COR-L47 (cell line): ENCODE results near the gene ARL6IP5.

Source experiments
- DNase-seq: peaks from one replicate; lab custom pipeline; 2025; lab: John Stamatoyannopoulos, UW

Gene ARL6IP5

GRCh38 chr3:69085833-69086722 lies 1.3 kb downstream of the ARL6IP5 start:
- DNase-seq = peak; percentile 27

- DNase-seq = no peak
These were observed 2.5 kb downstream of the ARL6IP5 start for GRCh38 chr3:69087030-69087791.

- no peak for DNase-seq
These were observed 3.3 kb downstream of the ARL6IP5 start for GRCh38 chr3:69088063-69088462.

GRCh38 chr3:69090021-69090420 lies 5.3 kb downstream of the ARL6IP5 start:
- DNase-seq = no peak

- no peak for DNase-seq
These were observed 6.8 kb downstream of the ARL6IP5 start for GRCh38 chr3:69091389-69092029.

- no peak for DNase-seq
These were observed 7.3 kb downstream of the ARL6IP5 start for GRCh38 chr3:69092030-69092516.

GRCh38 chr3:69094467-69095205 lies 9.9 kb downstream of the ARL6IP5 start:
- DNase-seq = no peak

GRCh38 chr3:69095636-69096035 lies 10.9 kb downstream of the ARL6IP5 start:
- DNase-seq = no peak

- no peak for DNase-seq
These were observed 11.6 kb downstream of the ARL6IP5 start for GRCh38 chr3:69096299-69096698.

- no peak for DNase-seq
These were observed 12.8 kb downstream of the ARL6IP5 start for GRCh38 chr3:69097407-69098086.

GRCh38 chr3:69099576-69099975 lies 14.8 kb downstream of the ARL6IP5 start:
- no peak for DNase-seq

- no peak for DNase-seq
These were observed 17.6 kb downstream of the ARL6IP5 start for GRCh38 chr3:69102384-69102783.

- no peak for DNase-seq
These were observed 18.4 kb downstream of the ARL6IP5 start for GRCh38 chr3:69103123-69103522.

GRCh38 chr3:69104586-69104985 lies 19.8 kb downstream of the ARL6IP5 start:
- no peak for DNase-seq

- DNase-seq = no peak
These were observed 20.6 kb downstream of the ARL6IP5 start for GRCh38 chr3:69105320-69105719.

GRCh38 chr3:69107841-69108240 lies 23.1 kb downstream of the ARL6IP5 start:
- no peak for DNase-seq

GRCh38 chr3:69108811-69109210 lies 24.1 kb downstream of the ARL6IP5 start:
- DNase-seq = no peak

- DNase-seq = no peak
These were observed 26.3 kb downstream of the ARL6IP5 start for GRCh38 chr3:69110941-69111546.

GRCh38 chr3:69113536-69113935 lies 28.8 kb downstream of the ARL6IP5 start:
- no peak for DNase-seq

GRCh38 chr3:69115731-69116130 lies 31.0 kb downstream of the ARL6IP5 start:
- DNase-seq = no peak

GRCh38 chr3:69116162-69116561 lies 31.4 kb downstream of the ARL6IP5 start:
- DNase-seq = no peak
